ENCODE results near the gene TLCD1. TPM values are rescaled to one million over a fixed set of nuclear protein-coding genes. Genes with fewer than 3 reads are reported as not detected.

The TLCD1 gene
- total RNA-seq, 6 experiments from 2014 or later = 8.0 to 14.6 (median 11.3) TPM

- no peak for TF ChIP-seq CTCF (IDR thresholded peaks at IDR 0.05)
- Mint-ChIP-seq H3K4me1 (ENCODE audit: low read depth) (no peaks in the 10 kb centered on the region), H3K9me3 (no peaks in the 10 kb centered on the region), H3K27ac (no peak overlapping the region), H3K27me3 (ENCODE audit: insufficient read depth) (no peaks in the 10 kb centered on the region; the same call in 1 of the 2 replicates), H3K4me3 (no peak overlapping the region), H3K36me3 (ENCODE audit: low read depth) (peaks cover 36% of the 10 kb centered on the region)
- DNase-seq = no peak
These were observed 27.6 kb downstream of the TLCD1 start for GRCh38 chr17:28698253-28698941.

- no peaks in the 10 kb centered on the region for H3K27me3 Mint-ChIP-seq (ENCODE audit: insufficient read depth)
- H3K4me3 Mint-ChIP-seq = no peak overlapping the region
- no peak for DNase-seq
- no peak overlapping the region; the same call in 1 of the 2 replicates for H3K27ac Mint-ChIP-seq
- no peaks in the 10 kb centered on the region for H3K9me3 Mint-ChIP-seq
- no peak for TF ChIP-seq CTCF (IDR thresholded peaks at IDR 0.05)
- no peaks in the 10 kb centered on the region for H3K4me1 Mint-ChIP-seq (ENCODE audit: low read depth)
- H3K36me3 Mint-ChIP-seq (ENCODE audit: low read depth) = peaks cover 35% of the 10 kb centered on the region
These were observed 32.2 kb downstream of the TLCD1 start for GRCh38 chr17:28693869-28694268.

- H3K4me3 Mint-ChIP-seq = no peak overlapping the region
- no peak for DNase-seq
- H3K27ac Mint-ChIP-seq = no peak overlapping the region
- no peaks in the 10 kb centered on the region for H3K4me1 Mint-ChIP-seq (ENCODE audit: low read depth)
- no peaks in the 10 kb centered on the region for H3K27me3 Mint-ChIP-seq (ENCODE audit: insufficient read depth)
- H3K36me3 Mint-ChIP-seq (ENCODE audit: low read depth) = peaks cover 53% of the 10 kb centered on the region
- no peak for TF ChIP-seq CTCF (IDR thresholded peaks at IDR 0.05)
- H3K9me3 Mint-ChIP-seq = no peaks in the 10 kb centered on the region
These were observed 37.0 kb downstream of the TLCD1 start for GRCh38 chr17:28689011-28689410.

- Mint-ChIP-seq H3K27me3 (ENCODE audit: insufficient read depth) (no peaks in the 10 kb centered on the region), H3K27ac (no peak overlapping the region), H3K4me1 (ENCODE audit: low read depth) (no peaks in the 10 kb centered on the region), H3K9me3 (no peaks in the 10 kb centered on the region), H3K4me3 (no peak overlapping the region), H3K36me3 (ENCODE audit: low read depth) (peaks cover 52% of the 10 kb centered on the region)
- DNase-seq = no peak
- no peak for TF ChIP-seq CTCF (IDR thresholded peaks at IDR 0.05)
These were observed 37.6 kb downstream of the TLCD1 start for GRCh38 chr17:28688481-28688880.

- Mint-ChIP-seq H3K36me3 (ENCODE audit: low read depth) (peaks cover 67% of the 10 kb centered on the region), H3K9me3 (no peaks in the 10 kb centered on the region), H3K4me3 (no peak overlapping the region), H3K4me1 (ENCODE audit: low read depth) (no peaks in the 10 kb centered on the region), H3K27ac (no peak overlapping the region), H3K27me3 (ENCODE audit: insufficient read depth) (peaks cover 2% of the 10 kb centered on the region; the same call in 1 of the 2 replicates)
- no peak for DNase-seq
- no peak for TF ChIP-seq CTCF (IDR thresholded peaks at IDR 0.05)
These were observed 39.7 kb downstream of the TLCD1 start for GRCh38 chr17:28686296-28686695.
